K562 (cell line): ENCODE measurements around the gene ATP2B1. TPM values are rescaled to one million over a fixed set of nuclear protein-coding genes. Genes with fewer than 3 reads are reported as not detected.

Source experiments
- ADNP ChIP-seq: fragments of 200-800 bp; sonication (Bioruptor generic); IDR thresholded peaks from 2 replicates; pipeline ENCODE4 v1.6.1; 2016; ENCODE audit warnings: missing genetic modification characterization, missing compliant biosample characterization
- ATF7 ChIP-seq: fragments of 450-650 bp; IDR thresholded peaks from 2 replicates; pipeline ENCODE4 v1.7.1; 2014; ENCODE audit warnings: mild to moderate bottlenecking, moderate library complexity
- BCOR ChIP-seq: fragments of 450-650 bp; IDR thresholded peaks from 2 replicates; pipeline ENCODE4 v1.6.1; 2016
- CHD4 ChIP-seq: fragments of 200-600 bp; sonication (generic); IDR thresholded peaks from 3 replicates; pipeline ENCODE4 v1.6.1; 2012; ENCODE audit warnings: low read depth, mild to moderate bottlenecking, mixed read lengths, low read length, inconsistent platforms; ENCODE audit not compliant: insufficient read depth, insufficient replicate concordance, poor library complexity, severe bottlenecking
- FOXJ2 ChIP-seq: fragments of 200-800 bp; sonication (Bioruptor generic); IDR thresholded peaks from 2 replicates; pipeline ENCODE4 v1.6.1; 2016; ENCODE audit warnings: missing genetic modification characterization, missing compliant biosample characterization
- GATAD2A ChIP-seq: fragments of 450-650 bp; IDR thresholded peaks from 2 replicates; pipeline ENCODE4 v1.6.1; 2017
- MAFG ChIP-seq: fragments of 450-650 bp; conservative IDR thresholded peaks from 2 replicates; pipeline ENCODE4 v1.6.1; 2016; ENCODE audit warnings: missing genetic modification characterization, missing compliant biosample characterization
- MCM2 ChIP-seq: fragments of 450-650 bp; IDR thresholded peaks from 2 replicates; pipeline ENCODE4 v1.6.1; 2017; ENCODE audit warnings: low read depth, mild to moderate bottlenecking
- MED1 ChIP-seq: sonication (generic); formaldehyde crosslinking; IDR thresholded peaks from 2 replicates; pipeline ENCODE4 v1.8.1; 2023; ENCODE audit warnings: missing genetic modification reagents, borderline replicate concordance
- MTF1 ChIP-seq: fragments of 250-450 bp; sonication (Bioruptor Pico); IDR thresholded peaks from 2 replicates; pipeline ENCODE4 v1.9.0; 2021; ENCODE audit warnings: moderate library complexity, mild to moderate bottlenecking, inconsistent platforms, borderline replicate concordance
- NCOA4 ChIP-seq: fragments of 450-650 bp; IDR thresholded peaks from 2 replicates; pipeline ENCODE4 v1.6.1; 2018; ENCODE audit warnings: mild to moderate bottlenecking; ENCODE audit not compliant: partially characterized antibody
- NFE2 ChIP-seq: IDR thresholded peaks from 2 replicates; pipeline ENCODE4 v1.6.1; 2014; ENCODE audit warnings: antibody characterized with exemption, low read depth
- RCOR1 ChIP-seq, 2 experiments: IDR thresholded peaks; 2 replicates each; pipeline ENCODE4 v1.6.1; 2012; ENCODE audit warnings: low read depth in 2 of 2, low read length in 2 of 2, borderline replicate concordance in 1 of 2, improper control_type of control experiment in 1 of 2
- RFX7 ChIP-seq: fragments of 250-450 bp; sonication (Bioruptor Pico); IDR thresholded peaks from 2 replicates; pipeline ENCODE4 v1.5.1; 2021; ENCODE audit warnings: mild to moderate bottlenecking
- SETDB1 ChIP-seq: IDR thresholded peaks from one replicate; pipeline ENCODE4 v1.6.1; 2012; ENCODE audit warnings: low read length, control low read depth, inconsistent platforms
- SMAD1 ChIP-seq: fragments of 150-350 bp; IDR thresholded peaks from 2 replicates; pipeline ENCODE4 v1.6.1; 2014; ENCODE audit warnings: low read length, low read depth; ENCODE audit not compliant: partially characterized antibody
- SUPT5H ChIP-seq: fragments of 450-650 bp; IDR thresholded peaks from 2 replicates; pipeline ENCODE4 v1.6.1; 2016
- THRAP3 ChIP-seq: fragments of 450-650 bp; IDR thresholded peaks from 2 replicates; pipeline ENCODE4 v1.6.1; 2016; ENCODE audit warnings: mild to moderate bottlenecking, inconsistent platforms, borderline replicate concordance
- ZNF133 ChIP-seq: fragments of 250-450 bp; sonication (Bioruptor Pico); IDR thresholded peaks from 2 replicates; pipeline ENCODE4 v1.4.0; 2020; ENCODE audit warnings: mild to moderate bottlenecking
- ZNF140 ChIP-seq: fragments of 250-450 bp; sonication (Bioruptor Pico); IDR thresholded peaks from 2 replicates; pipeline ENCODE4 v1.8.0; 2021; ENCODE audit warnings: moderate library complexity, mild to moderate bottlenecking, inconsistent platforms
- ZNF354B ChIP-seq: fragments of 250-450 bp; sonication (Bioruptor Pico); IDR thresholded peaks from 2 replicates; pipeline ENCODE4 v1.4.0; 2020
- ZNF707 ChIP-seq: fragments of 250-450 bp; sonication (Bioruptor Pico); conservative IDR thresholded peaks from 2 replicates; pipeline ENCODE4 v1.8.0; 2022; ENCODE audit warnings: inconsistent platforms, mild to moderate bottlenecking, moderate library complexity
- ZNF77 ChIP-seq: fragments of 250-450 bp; sonication (Bioruptor Pico); IDR thresholded peaks from 2 replicates; pipeline ENCODE4 v1.5.0; 2020
- ZZZ3 ChIP-seq: fragments of 450-650 bp; IDR thresholded peaks from 2 replicates; pipeline ENCODE4 v1.6.1; 2016; ENCODE audit warnings: antibody characterized with exemption, mild to moderate bottlenecking, moderate library complexity
- polyA plus RNA-seq, 8 experiments: library from polyadenylated mRNA; depleted of rRNA in 4 of 8; stranded (reverse) in 5 of 8; unstranded in 3 of 8; fragments of >200 nt; fragmentation: Nextera tagmentation in 2 of 8; fragmentation: Illumina TruSeq in 1 of 8; extraction: Ambion mirVana in 2 of 8; extraction: Trizol in 1 of 8; gene quantifications; 2 replicates each; pipeline versions ENCODE4 v1.2.1 to v1.2.3, GENCODE V29; 2011 to 2014; ENCODE audit warnings: inconsistent platforms in 1 of 8, missing spikeins in 1 of 8
- total RNA-seq, 7 experiments: library from RNA; depleted of rRNA in 6 of 7; stranded (reverse); fragments of >200 nt in 6 of 7; fragmentation: Illumina TruSeq in 2 of 7; extraction: Trizol in 2 of 7; gene quantifications; 2 replicates each; pipeline versions ENCODE4 v1.2.1 to v1.2.3, GENCODE V29; 2011 to 2021; ENCODE audit warnings: low replicate concordance in 1 of 7
- TF ChIP-seq, protein P1 (sequence below): fragments of 250-450 bp; sonication (Bioruptor Pico); IDR thresholded peaks from 2 replicates; pipeline ENCODE4 v1.4.0; 2020
- TF ChIP-seq, protein P2 (sequence below): fragments of 450-650 bp; formaldehyde crosslinking; IDR thresholded peaks from 2 replicates; pipeline ENCODE4 v1.4.0; 2020; ENCODE audit warnings: mild to moderate bottlenecking, moderate library complexity
- TF ChIP-seq, protein P3 (sequence below): fragments of 250-450 bp; sonication (Bioruptor Pico); IDR thresholded peaks from 2 replicates; pipeline ENCODE4 v1.4.0; 2020; ENCODE audit warnings: mild to moderate bottlenecking

The ATP2B1 gene
- total and polyA plus RNA-seq, 9 of the 15 experiments (the other 6 are each of a cell fraction or from before 2014, with no cell fraction given) = 8.6 to 39.0 (median 27.8) TPM

DNA sequence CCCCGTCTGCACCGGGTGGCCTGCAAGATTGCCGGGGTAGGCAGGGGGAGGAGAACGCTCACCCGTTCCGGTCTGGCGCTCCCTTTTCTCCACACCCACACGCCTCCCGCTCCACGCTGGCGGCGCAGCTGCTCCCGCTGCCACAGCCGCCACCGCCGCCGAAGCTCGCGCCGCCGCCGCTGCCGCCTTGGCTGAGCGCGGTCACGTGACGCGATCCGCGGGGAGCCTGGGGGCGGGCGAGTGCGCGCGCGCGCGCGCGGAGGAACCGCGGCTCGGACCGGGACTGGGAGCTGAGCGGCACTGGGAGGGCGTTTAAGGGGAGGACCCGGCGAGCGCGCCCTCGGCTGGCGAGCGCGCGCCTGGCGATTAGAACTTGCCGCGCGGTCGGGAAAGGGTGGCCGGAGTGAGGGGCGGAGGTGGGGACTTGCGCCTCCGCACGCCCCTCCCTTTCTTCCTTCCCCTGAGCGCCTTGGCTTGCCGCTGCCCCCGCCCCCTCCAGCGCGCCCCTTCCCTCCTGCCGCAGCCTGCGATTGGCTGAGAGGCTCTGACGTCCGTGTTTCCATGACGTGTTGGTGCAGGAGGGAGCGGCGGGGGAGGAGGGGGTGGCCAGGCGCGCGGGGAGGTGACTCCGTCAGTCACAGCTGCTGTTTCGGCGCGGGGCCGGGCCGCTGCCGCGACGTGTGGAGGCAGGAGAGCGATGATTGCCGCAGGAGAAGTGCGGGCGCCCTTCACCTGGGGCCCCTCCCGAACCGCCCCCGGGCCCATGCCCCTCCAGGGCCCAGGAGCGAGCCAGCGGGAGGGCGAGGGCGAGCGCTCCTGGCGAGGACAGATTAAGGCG, 738 bp upstream of the ATP2B1 start (continued):
- TF ChIP-seq THRAP3 (no peak), ZNF77 (CRISPR knock-in tag) (no peak), ZNF354B (CRISPR knock-in tag) (no peak), MED1 (CRISPR knock-in tag) (no peak), NCOA4 (no peak), CHD4 (no peak), MCM2 (no peak), ZNF140 (CRISPR knock-in tag) (no peak), GATAD2A (no peak), SMAD1 (no peak), SUPT5H (peak; percentile 75), RCOR1 (IDR thresholded peaks at IDR 0.05; ENCODE audit: borderline replicate concordance in 1 of 2, low read depth in 2 of 2, low read length in 2 of 2) (no peak), NFE2 (no peak), ZNF133 (CRISPR knock-in tag) (no peak), ZZZ3 (no peak), ZNF707 (no peak), ADNP (no peak), SETDB1 (no peak), MTF1 (CRISPR knock-in tag) (no peak), ATF7 (peak; percentile 85), BCOR (peak; percentile 62; the same call in 1 of the 2 replicates), RFX7 (CRISPR knock-in tag) (no peak), MAFG (tag) (no peak), FOXJ2 (0 out of 2 replicates have a peak, but pooled peaks have one; percentile 3)
- TF ChIP-seq, protein P1, sequence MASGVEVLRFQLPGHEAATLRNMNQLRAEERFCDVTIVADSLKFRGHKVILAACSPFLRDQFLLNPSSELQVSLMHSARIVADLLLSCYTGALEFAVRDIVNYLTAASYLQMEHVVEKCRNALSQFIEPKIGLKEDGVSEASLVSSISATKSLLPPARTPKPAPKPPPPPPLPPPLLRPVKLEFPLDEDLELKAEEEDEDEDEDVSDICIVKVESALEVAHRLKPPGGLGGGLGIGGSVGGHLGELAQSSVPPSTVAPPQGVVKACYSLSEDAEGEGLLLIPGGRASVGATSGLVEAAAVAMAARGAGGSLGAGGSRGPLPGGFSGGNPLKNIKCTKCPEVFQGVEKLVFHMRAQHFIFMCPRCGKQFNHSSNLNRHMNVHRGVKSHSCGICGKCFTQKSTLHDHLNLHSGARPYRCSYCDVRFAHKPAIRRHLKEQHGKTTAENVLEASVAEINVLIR = peak; percentile 92
- TF ChIP-seq, protein P2, sequence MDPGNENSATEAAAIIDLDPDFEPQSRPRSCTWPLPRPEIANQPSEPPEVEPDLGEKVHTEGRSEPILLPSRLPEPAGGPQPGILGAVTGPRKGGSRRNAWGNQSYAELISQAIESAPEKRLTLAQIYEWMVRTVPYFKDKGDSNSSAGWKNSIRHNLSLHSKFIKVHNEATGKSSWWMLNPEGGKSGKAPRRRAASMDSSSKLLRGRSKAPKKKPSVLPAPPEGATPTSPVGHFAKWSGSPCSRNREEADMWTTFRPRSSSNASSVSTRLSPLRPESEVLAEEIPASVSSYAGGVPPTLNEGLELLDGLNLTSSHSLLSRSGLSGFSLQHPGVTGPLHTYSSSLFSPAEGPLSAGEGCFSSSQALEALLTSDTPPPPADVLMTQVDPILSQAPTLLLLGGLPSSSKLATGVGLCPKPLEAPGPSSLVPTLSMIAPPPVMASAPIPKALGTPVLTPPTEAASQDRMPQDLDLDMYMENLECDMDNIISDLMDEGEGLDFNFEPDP = 0 out of 2 replicates have a peak, but pooled peaks have one; percentile 30
- TF ChIP-seq, protein P3, sequence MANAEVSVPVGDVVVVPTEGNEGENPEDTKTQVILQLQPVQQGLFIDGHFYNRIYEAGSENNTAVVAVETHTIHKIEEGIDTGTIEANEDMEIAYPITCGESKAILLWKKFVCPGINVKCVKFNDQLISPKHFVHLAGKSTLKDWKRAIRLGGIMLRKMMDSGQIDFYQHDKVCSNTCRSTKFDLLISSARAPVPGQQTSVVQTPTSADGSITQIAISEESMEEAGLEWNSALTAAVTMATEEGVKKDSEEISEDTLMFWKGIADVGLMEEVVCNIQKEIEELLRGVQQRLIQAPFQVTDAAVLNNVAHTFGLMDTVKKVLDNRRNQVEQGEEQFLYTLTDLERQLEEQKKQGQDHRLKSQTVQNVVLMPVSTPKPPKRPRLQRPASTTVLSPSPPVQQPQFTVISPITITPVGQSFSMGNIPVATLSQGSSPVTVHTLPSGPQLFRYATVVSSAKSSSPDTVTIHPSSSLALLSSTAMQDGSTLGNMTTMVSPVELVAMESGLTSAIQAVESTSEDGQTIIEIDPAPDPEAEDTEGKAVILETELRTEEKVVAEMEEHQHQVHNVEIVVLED (CRISPR knock-in tag) = no peak
